ENCODE measurements around the gene SLC25A14.

- TF ChIP-seq EZH2 (IDR thresholded peaks at IDR 0.05) (no peak), CTCF (IDR thresholded peaks at IDR 0.05) (no peak), EZH2phosphoT487 (IDR thresholded peaks at IDR 0.05) (no peak)
These were observed 62.5 kb downstream of the SLC25A14 start for GRCh38 chrX:130402208-130402684.
